HepG2 (cell line): Measurements from ENCODE around the gene UBQLN1. TPM values are rescaled to one million over a fixed set of nuclear protein-coding genes. Genes with fewer than 3 reads are reported as not detected.

Source experiments
- CREB1 ChIP-seq, 2 experiments: fragments of 450-650 bp in 1 of 2; IDR thresholded peaks; 2 replicates each; pipeline ENCODE4 v1.6.1; 2016 to 2017; ENCODE audit warnings: control low read depth in 1 of 2, mild to moderate bottlenecking in 1 of 2, missing compliant biosample characterization in 1 of 2, missing genetic modification characterization in 1 of 2
- CREB3 ChIP-seq: sonication (generic); formaldehyde crosslinking; IDR thresholded peaks from 2 replicates; pipeline ENCODE4 v1.5.0; 2020; ENCODE audit warnings: missing genetic modification reagents
- DNMT1 ChIP-seq: sonication (generic); formaldehyde crosslinking; IDR thresholded peaks from 2 replicates; pipeline ENCODE4 v1.5.1; 2020; ENCODE audit warnings: mild to moderate bottlenecking, missing genetic modification reagents
- EHMT2 ChIP-seq: fragments of 200-600 bp; sonication (generic); IDR thresholded peaks from 2 replicates; pipeline ENCODE4 v1.7.0; 2017; ENCODE audit warnings: antibody characterized with exemption, low read depth, low read length, borderline replicate concordance
- FIP1L1 ChIP-seq: fragments of 200-400 bp; formaldehyde crosslinking; IDR thresholded peaks from 2 replicates; pipeline ENCODE4 v1.6.1; 2018; ENCODE audit warnings: low read depth, mild to moderate bottlenecking, low read length, moderate library complexity, borderline replicate concordance; ENCODE audit not compliant: insufficient read depth
- GMEB1 ChIP-seq: sonication (generic); formaldehyde crosslinking; IDR thresholded peaks from 2 replicates; pipeline ENCODE4 v1.5.1; 2020; ENCODE audit warnings: missing genetic modification reagents, mild to moderate bottlenecking, borderline replicate concordance
- HIC2 ChIP-seq: sonication (generic); formaldehyde crosslinking; IDR thresholded peaks from 2 replicates; pipeline ENCODE4 v1.9.0; 2022; ENCODE audit warnings: low read depth, missing genetic modification reagents
- NCOA1 ChIP-seq: sonication (generic); formaldehyde crosslinking; IDR thresholded peaks from 2 replicates; pipeline ENCODE4 v1.9.0; 2021; ENCODE audit warnings: missing genetic modification reagents
- XBP1 ChIP-seq: sonication (generic); formaldehyde crosslinking; IDR thresholded peaks from 2 replicates; pipeline ENCODE4 v1.5.0; 2020; ENCODE audit warnings: missing genetic modification reagents
- ZBTB33 ChIP-seq: sonication (generic); formaldehyde crosslinking; IDR thresholded peaks from 2 replicates; pipeline ENCODE4 v1.4.0; 2020; ENCODE audit warnings: missing genetic modification reagents
- ZBTB7B ChIP-seq: sonication (generic); formaldehyde crosslinking; IDR thresholded peaks from 2 replicates; pipeline ENCODE4 v1.4.0; 2020; ENCODE audit warnings: missing genetic modification reagents
- ZNF276 ChIP-seq: sonication (generic); formaldehyde crosslinking; IDR thresholded peaks from 2 replicates; pipeline ENCODE4 v1.4.0; 2020; ENCODE audit warnings: mild to moderate bottlenecking, low read depth, missing genetic modification reagents
- ZNF44 ChIP-seq: sonication (generic); formaldehyde crosslinking; IDR thresholded peaks from 2 replicates; pipeline ENCODE4 v1.5.1; 2020; ENCODE audit warnings: mild to moderate bottlenecking, missing genetic modification reagents
- ZNF501 ChIP-seq: sonication (generic); formaldehyde crosslinking; IDR thresholded peaks from 2 replicates; pipeline ENCODE4 v1.5.1; 2020; ENCODE audit warnings: mild to moderate bottlenecking, moderate library complexity, missing genetic modification reagents
- ZNF572 ChIP-seq: sonication (generic); formaldehyde crosslinking; IDR thresholded peaks from 2 replicates; pipeline ENCODE4 v1.5.1; 2020; ENCODE audit warnings: mild to moderate bottlenecking, missing genetic modification reagents
- ZNF619 ChIP-seq: sonication (generic); formaldehyde crosslinking; IDR thresholded peaks from 2 replicates; pipeline ENCODE4 v1.4.0; 2020; ENCODE audit warnings: mild to moderate bottlenecking, missing genetic modification reagents
- ZNF709 ChIP-seq: sonication (generic); formaldehyde crosslinking; IDR thresholded peaks from 2 replicates; pipeline ENCODE4 v1.5.0; 2020; ENCODE audit warnings: mild to moderate bottlenecking, missing genetic modification reagents
- ZNF761 ChIP-seq: sonication (generic); formaldehyde crosslinking; conservative IDR thresholded peaks from 2 replicates; pipeline ENCODE4 v1.4.0; 2020; ENCODE audit warnings: mild to moderate bottlenecking, missing genetic modification reagents
- ZSCAN25 ChIP-seq: sonication (generic); formaldehyde crosslinking; IDR thresholded peaks from 2 replicates; pipeline ENCODE4 v1.8.0; 2022; ENCODE audit warnings: mild to moderate bottlenecking, missing genetic modification reagents
- polyA plus RNA-seq, 8 experiments: library from polyadenylated mRNA; depleted of rRNA in 3 of 8; stranded (reverse) in 7 of 8; unstranded in 1 of 8; fragments of >200 nt; fragmentation: Illumina TruSeq in 4 of 8; extraction: Trizol in 4 of 8; gene quantifications; 2 replicates each; pipeline versions ENCODE4 v1.2.1 to v1.2.3, GENCODE V29; 2011 to 2016; ENCODE audit warnings: low read depth in 4 of 8, missing spikeins in 1 of 8, mixed read lengths in 1 of 8; ENCODE audit not compliant: insufficient read depth in 1 of 8
- total RNA-seq, 5 experiments: library from RNA; depleted of rRNA; stranded (reverse); fragments of >200 nt; fragmentation: Illumina TruSeq; extraction: Trizol; gene quantifications; 2 replicates each; pipeline ENCODE4 v1.2.3, GENCODE V29; 2016; ENCODE audit warnings: low read depth in 1 of 5

The UBQLN1 gene
- total and polyA plus RNA-seq, 2 of the 13 experiments (the other 11 are each of a cell fraction or from before 2014, with no cell fraction given) = 78.1 to 83.8 TPM

GRCh38 chr9:83629433-83630104, 78.2 kb downstream of the UBQLN1 start (continued):
- TF ChIP-seq ZBTB33 (CRISPR knock-in tag) (peak; percentile 65; the same call in 1 of the 2 replicates), ZNF709 (CRISPR knock-in tag) (0 out of 2 replicates have a peak, but pooled peaks have one; percentile 57), ZBTB7B (CRISPR knock-in tag) (0 out of 2 replicates have a peak, but pooled peaks have one; percentile 63), EHMT2 (peak; percentile 95), ZNF44 (CRISPR knock-in tag) (peak; percentile 53; the same call in 1 of the 2 replicates), ZNF619 (0 out of 2 replicates have a peak, but pooled peaks have one; percentile 27), GMEB1 (CRISPR knock-in tag) (peak; percentile 45; the same call in 1 of the 2 replicates), ZNF761 (CRISPR knock-in tag) (peak; percentile 82; the same call in 1 of the 2 replicates), FIP1L1 (no peak), ZNF572 (CRISPR knock-in tag) (peak; percentile 80; the same call in 1 of the 2 replicates), ZNF276 (CRISPR knock-in tag) (0 out of 2 replicates have a peak, but pooled peaks have one; percentile 66), ZSCAN25 (CRISPR knock-in tag) (peak; percentile 71), HIC2 (CRISPR knock-in tag) (peak; percentile 53; the same call in 1 of the 2 replicates), NCOA1 (CRISPR knock-in tag) (0 out of 2 replicates have a peak, but pooled peaks have one; percentile 71), CREB1 (IDR thresholded peaks at IDR 0.05) (no peak), CREB1 (CRISPR knock-in tag; IDR thresholded peaks at IDR 0.05) (peak; percentile 53; the same call in 1 of the 2 replicates), ZNF501 (CRISPR knock-in tag) (peak; percentile 88), CREB3 (CRISPR knock-in tag) (no peak), DNMT1 (CRISPR knock-in tag) (0 out of 2 replicates have a peak, but pooled peaks have one; percentile 67), XBP1 (CRISPR knock-in tag) (no peak)
